GM18517 (cell line): ENCODE data around the gene HTR1A.
A peak's percentile ranks its signal among the peaks of the same experiment; 100 is the strongest.

Experiments
- ATAC-seq: cut with Tn5 transposase; IDR thresholded peaks from one replicate; pipeline ENCODE4 v1.9.1; 2021; ENCODE audit warnings: mild to moderate bottlenecking, moderate library complexity; ENCODE audit not compliant: unreplicated experiment

HTR1A gene

DNA sequence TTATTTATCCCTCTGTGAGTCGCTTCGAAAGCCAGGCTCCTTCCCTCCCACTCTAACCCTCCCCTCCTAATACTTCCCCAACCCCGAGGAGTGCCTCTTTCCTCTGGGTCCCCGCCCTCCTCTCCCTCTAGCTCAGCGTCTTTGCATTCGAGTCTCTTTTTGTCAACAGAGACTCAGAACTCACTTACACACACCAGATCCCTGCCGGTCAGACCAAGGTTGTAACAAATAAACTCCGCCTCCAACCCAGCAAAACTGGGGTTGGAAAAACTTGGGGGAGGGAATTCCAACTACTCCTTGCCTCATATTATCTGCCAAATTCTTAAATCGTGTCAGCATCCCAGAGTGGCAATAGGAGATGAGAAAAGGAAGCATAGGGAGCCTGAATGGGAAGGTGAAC lies at the start of gene HTR1A:
HTR1A (minus strand) TSS at position 167 of the 400 bp plus-strand sequence. CDS start 726 bp downstream, outside the sequence.
- no peak for ATAC-seq

DNA sequence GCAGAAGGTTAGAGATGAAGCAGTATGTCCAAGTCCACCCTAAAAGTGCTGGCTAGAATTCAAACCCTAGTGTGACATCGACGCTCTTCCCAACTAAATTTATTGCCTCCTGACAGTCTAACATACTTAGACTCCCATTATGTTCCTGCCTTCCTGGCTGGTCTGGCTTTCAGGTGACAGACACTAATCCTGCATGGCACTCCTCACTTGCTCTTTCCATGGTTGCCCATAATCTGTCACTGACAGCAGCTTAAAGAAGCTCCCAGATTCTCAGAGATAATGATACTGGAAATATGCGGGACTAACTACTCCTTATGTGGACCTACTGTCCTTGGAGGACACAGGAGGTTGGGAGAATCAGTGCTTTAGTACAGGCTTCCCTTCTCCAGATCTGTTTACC lies 41.7 kb upstream of the HTR1A start:
- no peak for ATAC-seq

DNA sequence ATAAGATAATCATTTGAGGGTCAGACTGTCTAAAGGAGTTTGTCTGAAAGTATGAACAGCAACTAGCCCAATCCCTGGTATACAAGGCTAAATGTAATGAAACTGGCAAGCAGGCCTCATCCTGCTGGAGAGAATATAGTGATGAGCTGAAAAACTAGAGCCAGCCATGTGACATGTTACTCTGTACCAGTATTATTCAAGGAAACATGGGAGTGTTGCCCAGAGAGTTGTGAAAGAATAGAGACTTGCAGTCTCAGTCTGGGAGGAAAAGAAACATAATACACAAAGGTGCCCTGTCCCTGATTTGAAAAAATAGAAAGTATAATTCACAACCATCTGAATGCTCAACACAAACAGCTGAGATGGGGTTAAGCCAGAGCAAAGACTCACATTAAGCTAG lies 37.9 kb upstream of the HTR1A start:
- ATAC-seq = no peak

DNA sequence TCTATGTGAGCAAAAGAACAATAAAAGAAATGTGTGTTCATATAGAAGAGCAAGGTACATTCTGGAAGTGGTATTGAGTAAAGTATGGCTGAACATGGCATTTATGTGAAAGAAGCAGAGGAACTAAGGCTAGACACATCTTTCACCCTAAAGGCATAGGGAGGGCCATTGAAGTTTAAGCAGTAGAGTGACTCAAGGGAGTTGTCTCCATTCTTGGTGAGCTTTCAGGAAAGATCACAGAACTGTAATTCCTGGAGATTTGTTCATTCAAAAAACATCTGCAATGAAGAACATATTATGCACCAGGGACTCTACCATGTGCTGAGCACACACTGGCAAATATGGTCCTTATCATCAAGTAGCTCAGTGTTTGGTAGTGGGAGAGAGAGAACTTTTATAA lies 24.8 kb upstream of the HTR1A start:
- ATAC-seq = no peak

DNA sequence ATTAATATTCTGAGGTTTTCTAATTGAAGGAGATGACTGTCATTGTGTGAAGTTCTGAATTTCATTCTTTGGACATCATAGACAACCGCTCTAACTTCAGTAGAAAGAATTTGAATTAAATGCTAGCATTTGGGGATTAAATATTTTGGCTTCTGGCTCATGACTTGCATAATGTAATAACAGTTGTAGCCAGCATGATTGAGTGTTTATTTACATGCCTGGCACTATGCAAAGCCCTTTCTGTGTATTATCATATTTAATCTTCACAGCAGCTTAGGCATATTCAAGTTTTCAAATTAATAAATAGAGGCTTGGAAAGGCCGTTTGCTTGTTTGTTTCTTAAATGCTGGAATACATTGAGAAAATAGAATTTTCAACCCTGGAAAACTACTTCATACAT lies 19.6 kb upstream of the HTR1A start:
- no peak for ATAC-seq

DNA sequence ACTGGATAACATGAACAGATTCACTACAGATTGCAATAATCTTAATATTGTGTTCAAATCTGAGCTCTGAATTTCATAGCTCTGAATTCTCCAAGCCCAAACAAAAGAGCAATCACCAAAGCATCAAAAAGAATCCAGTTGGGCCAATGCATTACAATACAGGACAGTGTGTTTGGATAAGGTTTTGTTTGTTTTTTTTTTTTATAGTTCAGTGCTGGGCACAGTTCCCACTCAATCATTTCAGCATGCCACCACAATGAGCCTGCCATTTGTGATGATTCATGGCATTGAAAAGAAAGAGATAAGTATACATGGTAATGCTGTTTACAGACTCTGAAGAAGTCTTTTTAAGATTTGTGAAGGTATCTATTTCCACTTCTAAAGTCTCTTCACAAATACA lies 1.7 kb upstream of the HTR1A start:
- no peak for ATAC-seq

DNA sequence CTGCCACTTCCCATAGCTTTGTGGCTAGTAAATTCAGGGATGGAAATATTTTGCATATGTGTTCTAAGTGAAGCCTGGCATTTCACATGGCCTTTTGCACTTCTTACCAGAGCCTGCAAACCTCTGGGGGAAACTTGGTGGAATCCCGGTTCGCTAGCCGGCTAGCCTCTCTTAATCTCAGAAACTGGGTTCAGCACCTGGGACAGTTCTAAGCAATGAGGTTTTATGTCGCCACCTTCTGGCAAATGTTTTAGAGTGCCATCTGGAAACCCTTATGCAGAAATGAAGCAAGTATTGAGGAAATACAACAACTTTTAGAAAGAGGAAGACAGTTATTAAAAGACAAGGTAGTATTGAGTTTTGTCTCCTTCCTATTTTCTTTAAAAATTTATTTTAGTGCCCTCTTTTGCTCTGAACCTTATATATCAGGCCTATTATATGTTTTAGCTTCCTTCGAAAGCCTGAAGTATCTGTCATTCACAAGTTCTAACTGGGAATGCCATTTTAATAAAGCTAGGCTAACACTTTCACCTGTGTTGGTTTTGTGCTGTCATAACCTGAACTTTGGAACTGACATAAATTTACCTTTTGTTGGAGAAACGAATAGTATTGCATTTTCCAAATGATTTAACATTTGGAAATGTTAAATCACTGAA lies 963 bp upstream of the HTR1A start:
- peak; percentile 83 for ATAC-seq

DNA sequence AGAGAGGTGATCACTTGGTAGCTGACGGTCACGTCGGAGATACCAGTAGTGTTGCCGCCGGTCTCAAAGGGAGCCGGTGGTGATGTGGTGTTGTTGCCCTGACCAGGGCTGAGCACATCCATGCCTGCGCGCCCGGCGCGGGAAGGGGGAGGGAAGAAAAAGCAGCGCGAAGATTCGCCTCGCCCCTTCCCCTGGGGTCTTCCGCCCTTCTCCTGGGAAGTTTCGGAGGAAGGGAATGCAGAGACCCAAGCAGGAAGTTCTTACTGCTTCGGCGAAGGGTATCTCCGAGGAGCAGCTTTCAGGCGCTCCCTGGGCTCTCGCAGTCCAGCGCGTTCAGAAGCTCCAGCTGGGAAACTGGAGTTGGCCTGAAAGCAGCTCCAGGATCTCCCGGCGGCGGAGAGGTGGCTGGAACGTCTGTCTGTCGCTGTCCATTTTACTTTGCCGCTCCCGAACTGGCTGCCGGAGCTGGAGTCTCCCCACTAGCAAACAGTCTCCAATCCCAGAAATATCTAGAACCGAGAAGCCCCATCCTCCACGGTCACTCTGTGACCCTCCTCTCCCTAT lies 565 bp downstream of the HTR1A start:
- no peak for ATAC-seq

DNA sequence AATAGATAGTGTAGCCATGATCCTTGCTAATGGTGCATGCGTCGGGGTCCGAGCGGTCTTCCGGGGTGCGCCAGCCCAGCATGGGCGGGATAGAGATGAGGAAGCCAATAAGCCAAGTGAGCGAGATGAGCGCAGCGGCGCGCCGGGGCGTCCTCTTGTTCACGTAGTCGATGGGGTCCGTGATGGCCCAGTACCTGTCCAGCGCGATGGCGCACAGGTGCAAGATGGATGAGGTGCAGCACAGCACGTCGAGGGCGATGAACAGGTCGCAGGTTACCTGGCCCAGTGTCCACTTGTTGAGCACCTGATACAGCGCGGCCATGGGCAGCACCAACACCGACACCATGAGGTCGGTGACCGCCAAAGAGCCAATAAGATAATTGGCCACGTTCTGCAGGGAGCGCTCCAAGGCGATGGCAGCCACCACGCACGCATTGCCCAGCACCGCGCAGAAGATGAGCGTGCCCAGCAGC lies 1.1 kb downstream of the HTR1A start:
- ATAC-seq = no peak

DNA sequence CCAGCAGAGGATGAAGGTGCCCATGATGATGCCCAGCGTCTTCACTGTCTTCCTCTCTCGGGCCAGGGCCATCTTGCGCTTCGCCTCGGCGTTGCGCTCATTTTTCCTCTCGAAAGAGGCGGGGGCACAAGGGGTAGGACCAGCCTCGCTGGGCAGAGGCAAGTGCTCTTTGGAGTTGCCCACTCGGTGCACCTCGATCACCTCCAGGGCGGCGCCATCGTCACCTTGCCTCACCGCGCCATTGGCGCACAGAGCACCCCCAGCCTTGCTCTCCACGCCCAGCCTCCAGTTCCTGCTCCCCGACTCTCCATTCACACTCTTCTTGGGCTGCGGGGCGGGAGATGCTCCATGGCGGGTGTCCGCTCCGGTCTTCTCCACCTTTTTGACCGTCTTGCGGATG lies 1.6 kb downstream of the HTR1A start:
- no peak for ATAC-seq

DNA sequence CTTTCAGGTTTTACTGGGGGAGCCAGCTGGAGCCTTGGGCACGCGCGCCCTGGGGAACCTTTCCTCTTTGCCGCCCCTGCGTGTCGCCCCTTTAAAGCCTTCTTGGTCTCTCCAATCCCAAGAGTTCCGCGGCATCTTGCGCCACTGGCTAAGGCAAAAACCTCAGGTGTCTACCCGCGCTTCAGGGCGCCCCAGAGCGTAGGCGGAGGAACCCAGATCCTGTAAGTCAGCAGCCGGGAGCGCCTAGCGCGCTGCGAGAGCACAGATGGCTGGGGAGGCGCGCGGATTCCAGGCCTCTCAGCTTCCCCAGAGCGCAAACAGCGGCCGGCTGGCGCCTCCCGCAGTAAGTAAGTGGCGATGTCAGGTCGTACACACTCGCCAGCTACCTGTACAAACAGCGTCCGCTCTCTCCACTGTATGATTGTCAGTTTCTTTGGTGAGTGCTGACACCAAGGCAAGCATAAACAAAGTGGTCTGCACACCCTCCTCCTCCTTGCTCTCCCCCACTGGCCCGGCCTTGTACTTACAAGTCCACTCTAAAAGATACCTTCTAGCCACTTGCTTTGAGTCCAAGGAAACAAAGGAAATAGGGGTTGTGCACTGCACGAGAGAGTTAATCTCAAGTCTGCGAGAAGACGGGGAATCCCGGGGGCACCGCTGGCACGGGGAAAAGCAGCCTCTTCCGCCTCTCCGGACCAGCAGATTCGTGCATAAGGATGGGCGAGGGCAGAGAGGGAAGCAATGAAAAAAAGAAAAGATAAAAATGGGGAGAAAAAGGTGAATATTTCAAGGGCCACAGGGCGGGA lies 2.9 kb downstream of the HTR1A start:
- no peak for ATAC-seq

DNA sequence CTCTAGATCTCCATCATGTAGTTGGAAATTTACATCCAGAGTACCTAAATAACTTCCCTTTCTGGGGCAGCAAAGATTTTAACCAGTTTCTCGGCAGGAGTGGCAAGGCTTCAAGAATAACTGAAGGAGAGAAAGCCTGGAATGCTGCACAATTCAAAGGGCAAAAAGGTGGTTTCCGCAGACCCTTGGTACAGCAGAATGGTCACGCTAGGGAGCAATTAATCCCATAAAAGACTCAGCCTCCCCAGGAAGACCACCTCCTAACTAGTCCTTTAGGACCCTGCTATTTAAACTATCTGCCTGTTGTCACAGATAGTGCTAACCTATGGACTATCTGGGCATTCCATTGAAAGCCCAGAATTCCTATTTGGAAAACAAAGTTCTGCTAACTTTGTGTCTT lies 3.6 kb downstream of the HTR1A start:
- ATAC-seq = no peak

DNA sequence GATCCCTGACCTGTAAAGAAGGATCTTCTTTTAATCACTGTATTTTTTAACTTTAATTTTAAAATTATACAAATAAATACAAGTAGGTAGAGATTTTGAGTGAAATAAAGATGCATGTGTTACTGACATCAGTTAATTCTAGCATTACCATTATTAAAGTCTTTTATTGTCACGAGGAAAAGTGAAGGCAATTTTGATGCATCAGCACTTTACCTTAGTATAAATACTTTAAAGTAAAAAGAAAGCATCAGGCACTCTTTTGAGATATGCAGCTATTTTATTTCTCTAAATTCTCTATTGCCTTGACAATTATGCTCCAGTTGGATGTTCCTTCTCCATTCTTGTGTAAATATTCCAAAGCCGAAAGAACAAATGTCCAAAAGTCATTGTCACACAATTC lies 4.6 kb downstream of the HTR1A start:
- ATAC-seq = no peak

DNA sequence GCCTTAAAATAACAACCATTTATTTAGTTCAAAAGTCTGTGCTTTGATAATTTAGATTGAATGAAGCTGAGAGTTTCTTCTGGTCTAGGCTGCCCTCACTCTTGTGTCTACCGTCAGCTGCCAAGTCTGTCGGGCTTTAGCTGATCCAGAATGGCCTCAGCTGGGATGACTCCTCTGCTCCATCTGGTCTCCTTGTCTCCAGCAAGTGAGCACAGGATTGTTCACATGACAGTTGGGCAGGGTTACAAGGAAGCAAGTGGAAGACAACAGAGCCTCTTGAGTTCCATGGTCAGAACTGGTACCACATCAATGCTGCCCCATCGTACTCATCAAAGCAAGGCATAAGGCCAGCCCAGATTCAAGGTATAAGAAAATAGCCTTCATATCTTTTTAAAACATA lies 9.0 kb downstream of the HTR1A start:
- no peak for ATAC-seq

DNA sequence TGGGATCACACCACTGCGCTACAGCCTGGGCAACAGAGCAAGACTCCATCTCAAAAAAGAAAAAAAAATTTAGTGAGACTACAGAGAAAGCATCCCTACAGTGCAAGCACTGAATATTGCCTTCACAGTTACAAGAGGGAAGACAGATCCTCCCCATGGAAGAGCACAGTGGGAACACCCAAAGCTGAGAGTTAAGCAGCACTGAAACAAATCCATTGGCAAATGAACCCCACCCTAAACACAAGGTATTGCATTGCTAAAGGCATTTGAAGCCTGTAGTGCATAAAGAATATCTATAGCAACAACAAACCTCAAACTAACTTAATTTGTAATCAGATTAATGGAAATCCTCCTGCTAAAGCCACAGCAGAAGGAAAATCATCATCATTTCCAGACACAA lies 27.1 kb downstream of the HTR1A start:
- no peak for ATAC-seq

DNA sequence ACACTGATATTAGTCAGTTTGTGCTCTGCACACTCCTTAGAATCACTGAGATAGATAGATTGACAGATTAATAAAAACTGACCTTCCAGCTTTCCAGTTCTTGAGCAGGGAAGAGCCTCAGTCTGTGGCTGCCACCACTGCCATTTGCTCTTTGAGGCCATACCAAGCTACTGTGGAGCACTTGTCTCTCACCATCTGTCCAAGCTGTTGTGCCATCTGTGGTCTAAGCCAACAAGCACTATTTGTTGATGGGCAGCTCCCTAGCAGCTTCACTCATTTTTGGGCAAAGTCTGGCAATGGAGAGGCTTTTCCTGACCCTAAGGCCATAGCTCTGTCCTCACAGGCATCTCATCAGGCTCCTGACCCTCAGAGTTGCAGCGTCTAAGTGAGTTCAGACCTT lies 30.4 kb downstream of the HTR1A start:
- no peak for ATAC-seq

DNA sequence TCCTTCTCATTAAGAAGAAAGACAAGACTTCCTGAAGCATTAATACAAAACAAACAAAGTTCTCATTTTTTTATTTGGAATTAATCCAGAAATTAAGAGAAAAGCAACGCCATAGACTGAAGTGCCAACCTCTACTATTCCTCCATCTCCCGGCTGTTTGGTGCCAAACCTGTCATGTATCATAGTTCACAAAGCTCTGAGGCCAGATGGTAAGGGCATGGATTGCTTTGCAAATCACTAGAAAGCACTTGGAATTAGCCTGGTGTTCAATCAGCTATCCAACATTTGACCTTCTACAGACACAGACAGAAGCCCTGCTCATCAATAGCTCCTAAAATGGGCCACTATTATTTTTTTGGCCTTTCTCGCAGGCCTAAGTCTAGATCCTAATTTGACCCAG lies 33.8 kb downstream of the HTR1A start:
- no peak for ATAC-seq

DNA sequence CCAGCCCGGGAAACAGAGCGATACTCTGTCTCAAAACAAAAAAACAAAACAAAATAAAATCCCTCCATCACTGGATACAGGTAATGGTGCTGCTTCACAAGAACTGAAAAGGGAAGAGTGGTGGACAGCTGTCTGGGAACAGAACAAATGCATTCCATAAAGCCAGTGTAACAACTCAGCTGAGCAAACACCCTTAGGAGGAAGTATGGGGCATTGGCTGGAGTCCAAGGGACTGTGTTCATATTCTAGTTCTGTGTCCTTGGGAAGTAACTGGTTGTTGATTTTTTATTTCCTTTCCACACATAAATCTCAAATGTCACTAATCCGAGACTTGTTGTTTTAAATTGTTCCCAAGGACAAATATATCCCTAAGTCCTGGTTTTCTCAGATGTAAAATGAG lies 38.3 kb downstream of the HTR1A start:
- ATAC-seq = no peak

DNA sequence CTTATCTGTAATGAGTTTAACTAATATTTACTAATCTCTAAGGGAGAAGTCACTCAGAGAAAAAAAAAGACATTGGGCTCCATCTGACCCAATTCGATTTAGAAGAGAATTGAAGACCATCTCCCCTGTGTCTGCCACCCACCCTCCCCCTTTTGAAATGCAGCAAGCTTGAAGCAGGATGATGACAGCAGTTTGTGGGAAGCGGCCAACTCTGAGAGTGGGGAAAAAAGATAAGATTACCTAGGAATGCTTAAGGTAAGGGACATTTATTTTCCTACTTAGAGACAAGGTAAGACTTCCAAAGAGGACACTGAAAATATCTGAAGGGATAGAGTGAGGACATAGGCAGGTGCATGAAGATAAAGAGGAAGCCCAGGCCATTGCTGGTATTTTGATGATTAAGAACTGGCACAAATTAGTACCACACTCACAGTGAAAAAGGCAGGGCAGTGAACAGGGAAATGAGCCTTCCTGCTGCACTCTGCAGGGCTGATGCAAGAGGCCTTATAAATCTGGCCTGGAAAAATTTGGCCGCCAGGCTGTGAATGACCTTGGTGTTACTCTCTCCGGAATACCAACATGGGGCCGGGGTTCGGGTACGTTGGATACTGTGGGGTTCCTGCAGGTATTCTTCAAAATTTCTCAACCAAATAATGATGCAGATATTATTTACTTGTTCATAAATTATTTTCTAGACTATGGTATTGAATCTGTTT lies 42.3 kb downstream of the HTR1A start:
- no peak for ATAC-seq

DNA sequence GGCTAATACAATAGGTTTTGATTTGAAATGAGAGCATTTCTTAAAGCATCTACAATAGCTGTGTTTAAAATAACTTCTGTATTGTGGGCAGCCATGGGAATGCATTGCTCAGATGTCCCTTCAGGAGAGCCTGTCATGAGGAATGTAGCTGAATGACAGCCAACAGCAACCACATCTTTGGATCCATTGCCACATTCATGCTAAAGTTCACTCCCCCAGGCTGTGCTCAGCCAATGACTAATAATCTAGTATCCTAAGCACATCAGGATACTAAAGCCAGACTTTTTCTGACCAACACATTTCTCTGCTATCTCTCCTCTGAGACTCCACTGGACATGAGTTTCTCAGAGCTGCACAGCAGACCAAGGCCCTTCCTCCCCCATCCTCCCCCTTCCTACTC lies 45.5 kb downstream of the HTR1A start:
- ATAC-seq = no peak

DNA sequence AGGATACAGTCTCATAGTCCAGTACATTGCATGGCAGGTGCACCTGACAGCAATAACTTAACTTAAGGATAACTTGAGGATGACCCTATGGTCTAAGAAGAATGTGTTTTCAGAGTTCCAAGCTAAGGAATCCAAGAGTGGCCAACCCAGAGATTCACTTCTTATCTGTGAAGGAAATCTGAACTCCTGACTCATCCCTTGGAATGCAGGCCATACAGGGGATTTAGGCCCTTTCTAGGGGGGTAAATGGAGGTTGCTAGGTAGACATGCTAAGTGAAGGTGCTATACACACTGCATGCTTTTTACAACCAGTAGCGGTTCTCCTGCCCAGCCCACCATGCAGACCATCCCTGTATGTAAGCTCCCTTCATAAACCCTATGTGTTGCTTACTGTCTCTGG lies 50.4 kb downstream of the HTR1A start:
- no peak for ATAC-seq
